HepG2 (cell line): ENCODE results near the gene SENP6. TPM values are rescaled to one million over a fixed set of nuclear protein-coding genes. Genes with fewer than 3 reads are reported as not detected.

Source experiments
- GABPB1 ChIP-seq: IDR thresholded peaks from 2 replicates; pipeline ENCODE4 v1.6.1; 2016; ENCODE audit warnings: mild to moderate bottlenecking, missing genetic modification reagents, moderate library complexity, missing compliant biosample characterization
- LCORL ChIP-seq, 2 experiments: fragments of 450-650 bp in 1 of 2; sonication (generic) in 1 of 2; formaldehyde crosslinking in 1 of 2; IDR thresholded peaks; 2 replicates each; pipeline versions ENCODE4 v1.5.0 to v1.6.1; 2017 to 2020; ENCODE audit warnings: antibody characterized with exemption in 1 of 2, missing genetic modification reagents in 1 of 2
- NFYC ChIP-seq: IDR thresholded peaks from 2 replicates; pipeline ENCODE4 v1.6.1; 2016; ENCODE audit warnings: missing genetic modification reagents, missing compliant biosample characterization
- ZFP36L1 ChIP-seq: sonication (generic); formaldehyde crosslinking; IDR thresholded peaks from 2 replicates; pipeline ENCODE4 v1.8.0; 2022; ENCODE audit warnings: mild to moderate bottlenecking, missing genetic modification reagents, moderate library complexity
- ZNF577 ChIP-seq: sonication (generic); formaldehyde crosslinking; IDR thresholded peaks from 2 replicates; pipeline ENCODE4 v1.4.0; 2020; ENCODE audit warnings: mild to moderate bottlenecking, low read depth, missing genetic modification reagents, borderline replicate concordance
- polyA plus RNA-seq, 8 experiments: library from polyadenylated mRNA; depleted of rRNA in 3 of 8; stranded (reverse) in 7 of 8; unstranded in 1 of 8; fragments of >200 nt; fragmentation: Illumina TruSeq in 4 of 8; extraction: Trizol in 4 of 8; gene quantifications; 2 replicates each; pipeline versions ENCODE4 v1.2.1 to v1.2.3, GENCODE V29; 2011 to 2016; ENCODE audit warnings: low read depth in 4 of 8, missing spikeins in 1 of 8, mixed read lengths in 1 of 8; ENCODE audit not compliant: insufficient read depth in 1 of 8
- total RNA-seq, 5 experiments: library from RNA; depleted of rRNA; stranded (reverse); fragments of >200 nt; fragmentation: Illumina TruSeq; extraction: Trizol; gene quantifications; 2 replicates each; pipeline ENCODE4 v1.2.3, GENCODE V29; 2016; ENCODE audit warnings: low read depth in 1 of 5
- TF ChIP-seq, protein P1 (sequence below): sonication (generic); formaldehyde crosslinking; IDR thresholded peaks from 2 replicates; pipeline ENCODE4; 2020; ENCODE audit warnings: missing genetic modification reagents, mild to moderate bottlenecking, borderline replicate concordance
- TF ChIP-seq, protein P2 (sequence below): sonication (generic); formaldehyde crosslinking; IDR thresholded peaks from 2 replicates; pipeline ENCODE4 v1.4.0; 2020; ENCODE audit warnings: missing genetic modification reagents
- TF ChIP-seq, protein P3 (sequence below): fragments of 450-650 bp; IDR thresholded peaks from 2 replicates; pipeline ENCODE4 v1.6.1; 2016
- TF ChIP-seq, protein P4 (sequence below): sonication (generic); formaldehyde crosslinking; conservative IDR thresholded peaks from 2 replicates; pipeline ENCODE4 v1.8.0; 2022; ENCODE audit warnings: low read depth, missing genetic modification reagents
- TF ChIP-seq, protein P5 (sequence below): sonication (generic); formaldehyde crosslinking; IDR thresholded peaks from 2 replicates; pipeline ENCODE4 v1.9.0; 2021; ENCODE audit warnings: missing genetic modification reagents, borderline replicate concordance
- TF ChIP-seq, protein P6 (sequence below): sonication (generic); formaldehyde crosslinking; IDR thresholded peaks from 2 replicates; pipeline ENCODE4 v1.8.0; 2022; ENCODE audit warnings: mild to moderate bottlenecking, missing genetic modification reagents, moderate library complexity
- TF ChIP-seq, protein P7 (sequence below): sonication (generic); formaldehyde crosslinking; IDR thresholded peaks from 2 replicates; pipeline ENCODE4 v1.9.0; 2022; ENCODE audit warnings: missing genetic modification reagents, mild to moderate bottlenecking, borderline replicate concordance

The SENP6 gene
- total and polyA plus RNA-seq, 2 of the 13 experiments (the other 11 are each of a cell fraction or from before 2014, with no cell fraction given), result 21.9 to 50.1 TPM

DNA sequence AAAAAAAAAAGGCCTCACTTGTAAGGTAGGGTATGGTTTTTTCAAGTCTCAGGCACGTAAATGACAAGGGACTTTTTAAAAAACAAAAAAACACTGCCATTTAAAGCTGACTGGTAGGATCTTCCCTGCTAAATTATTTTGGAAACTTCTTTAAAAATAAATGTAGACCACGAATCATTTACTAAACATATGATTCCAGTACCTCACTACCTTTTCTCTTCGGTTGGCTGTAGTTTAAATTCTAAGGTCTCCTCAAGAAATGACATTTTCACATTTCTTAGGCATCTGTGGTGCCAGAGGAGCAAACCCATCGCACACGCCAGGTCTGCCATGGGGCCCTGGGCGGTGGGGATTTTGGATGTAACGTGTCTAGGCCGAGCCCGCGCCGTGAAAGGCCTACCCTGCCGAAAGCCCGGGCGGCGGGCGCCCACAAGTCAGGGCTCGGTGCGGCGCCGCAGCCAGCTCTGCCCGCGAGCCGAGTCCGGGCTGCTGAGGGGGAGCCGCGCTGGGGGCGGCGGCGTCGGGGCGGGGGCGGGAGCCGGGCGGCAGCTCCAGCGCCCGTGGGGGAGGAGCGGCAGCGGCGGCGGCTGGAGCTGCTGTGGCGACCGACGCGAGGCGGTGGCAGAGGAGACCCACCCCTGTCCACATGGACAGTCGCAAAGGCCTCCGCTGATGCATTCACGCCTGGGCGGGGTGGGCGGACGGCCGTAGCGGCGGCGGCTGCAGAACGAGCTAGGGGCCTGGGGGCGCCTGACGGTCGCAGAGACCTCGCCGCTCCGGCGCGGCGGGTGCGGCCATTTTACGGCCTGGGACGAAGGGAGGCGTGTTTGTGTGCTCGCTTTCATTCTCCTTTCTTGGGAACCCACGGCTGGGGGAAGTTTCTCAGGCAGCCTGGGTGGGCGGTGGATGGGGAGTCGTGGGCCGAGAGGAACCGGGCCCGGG is at the start of gene SENP6 (continued):
- TF ChIP-seq, protein P1, sequence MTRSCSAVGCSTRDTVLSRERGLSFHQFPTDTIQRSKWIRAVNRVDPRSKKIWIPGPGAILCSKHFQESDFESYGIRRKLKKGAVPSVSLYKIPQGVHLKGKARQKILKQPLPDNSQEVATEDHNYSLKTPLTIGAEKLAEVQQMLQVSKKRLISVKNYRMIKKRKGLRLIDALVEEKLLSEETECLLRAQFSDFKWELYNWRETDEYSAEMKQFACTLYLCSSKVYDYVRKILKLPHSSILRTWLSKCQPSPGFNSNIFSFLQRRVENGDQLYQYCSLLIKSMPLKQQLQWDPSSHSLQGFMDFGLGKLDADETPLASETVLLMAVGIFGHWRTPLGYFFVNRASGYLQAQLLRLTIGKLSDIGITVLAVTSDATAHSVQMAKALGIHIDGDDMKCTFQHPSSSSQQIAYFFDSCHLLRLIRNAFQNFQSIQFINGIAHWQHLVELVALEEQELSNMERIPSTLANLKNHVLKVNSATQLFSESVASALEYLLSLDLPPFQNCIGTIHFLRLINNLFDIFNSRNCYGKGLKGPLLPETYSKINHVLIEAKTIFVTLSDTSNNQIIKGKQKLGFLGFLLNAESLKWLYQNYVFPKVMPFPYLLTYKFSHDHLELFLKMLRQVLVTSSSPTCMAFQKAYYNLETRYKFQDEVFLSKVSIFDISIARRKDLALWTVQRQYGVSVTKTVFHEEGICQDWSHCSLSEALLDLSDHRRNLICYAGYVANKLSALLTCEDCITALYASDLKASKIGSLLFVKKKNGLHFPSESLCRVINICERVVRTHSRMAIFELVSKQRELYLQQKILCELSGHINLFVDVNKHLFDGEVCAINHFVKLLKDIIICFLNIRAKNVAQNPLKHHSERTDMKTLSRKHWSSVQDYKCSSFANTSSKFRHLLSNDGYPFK (CRISPR knock-in tag), result no peak
- TF ChIP-seq ZNF577 (CRISPR knock-in tag), result no peak
- TF ChIP-seq ZFP36L1 (CRISPR knock-in tag), result peak; percentile 76; the same call in 1 of the 2 replicates
- TF ChIP-seq, protein P2, sequence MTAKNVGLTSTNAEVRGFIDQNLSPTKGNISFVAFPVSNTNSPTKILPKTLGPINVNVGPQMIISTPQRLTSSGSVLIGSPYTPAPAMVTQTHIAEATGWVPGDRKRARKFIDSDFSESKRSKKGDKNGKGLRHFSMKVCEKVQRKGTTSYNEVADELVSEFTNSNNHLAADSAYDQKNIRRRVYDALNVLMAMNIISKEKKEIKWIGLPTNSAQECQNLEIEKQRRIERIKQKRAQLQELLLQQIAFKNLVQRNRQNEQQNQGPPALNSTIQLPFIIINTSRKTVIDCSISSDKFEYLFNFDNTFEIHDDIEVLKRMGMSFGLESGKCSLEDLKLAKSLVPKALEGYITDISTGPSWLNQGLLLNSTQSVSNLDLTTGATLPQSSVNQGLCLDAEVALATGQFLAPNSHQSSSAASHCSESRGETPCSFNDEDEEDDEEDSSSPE (CRISPR knock-in tag), result peak; percentile 63
- no peak for TF ChIP-seq LCORL (IDR thresholded peaks at IDR 0.05)
- no peak; the same call in 1 of the 2 replicates for TF ChIP-seq LCORL (CRISPR knock-in tag; IDR thresholded peaks at IDR 0.05)
- TF ChIP-seq, protein P3, sequence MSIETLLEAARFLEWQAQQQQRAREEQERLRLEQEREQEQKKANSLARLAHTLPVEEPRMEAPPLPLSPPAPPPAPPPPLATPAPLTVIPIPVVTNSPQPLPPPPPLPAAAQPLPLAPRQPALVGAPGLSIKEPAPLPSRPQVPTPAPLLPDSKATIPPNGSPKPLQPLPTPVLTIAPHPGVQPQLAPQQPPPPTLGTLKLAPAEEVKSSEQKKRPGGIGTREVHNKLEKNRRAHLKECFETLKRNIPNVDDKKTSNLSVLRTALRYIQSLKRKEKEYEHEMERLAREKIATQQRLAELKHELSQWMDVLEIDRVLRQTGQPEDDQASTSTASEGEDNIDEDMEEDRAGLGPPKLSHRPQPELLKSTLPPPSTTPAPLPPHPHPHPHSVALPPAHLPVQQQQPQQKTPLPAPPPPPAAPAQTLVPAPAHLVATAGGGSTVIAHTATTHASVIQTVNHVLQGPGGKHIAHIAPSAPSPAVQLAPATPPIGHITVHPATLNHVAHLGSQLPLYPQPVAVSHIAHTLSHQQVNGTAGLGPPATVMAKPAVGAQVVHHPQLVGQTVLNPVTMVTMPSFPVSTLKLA, result peak; percentile 27; the same call in 1 of the 2 replicates
- TF ChIP-seq, protein P4, sequence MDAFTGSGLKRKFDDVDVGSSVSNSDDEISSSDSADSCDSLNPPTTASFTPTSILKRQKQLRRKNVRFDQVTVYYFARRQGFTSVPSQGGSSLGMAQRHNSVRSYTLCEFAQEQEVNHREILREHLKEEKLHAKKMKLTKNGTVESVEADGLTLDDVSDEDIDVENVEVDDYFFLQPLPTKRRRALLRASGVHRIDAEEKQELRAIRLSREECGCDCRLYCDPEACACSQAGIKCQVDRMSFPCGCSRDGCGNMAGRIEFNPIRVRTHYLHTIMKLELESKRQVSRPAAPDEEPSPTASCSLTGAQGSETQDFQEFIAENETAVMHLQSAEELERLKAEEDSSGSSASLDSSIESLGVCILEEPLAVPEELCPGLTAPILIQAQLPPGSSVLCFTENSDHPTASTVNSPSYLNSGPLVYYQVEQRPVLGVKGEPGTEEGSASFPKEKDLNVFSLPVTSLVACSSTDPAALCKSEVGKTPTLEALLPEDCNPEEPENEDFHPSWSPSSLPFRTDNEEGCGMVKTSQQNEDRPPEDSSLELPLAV (CRISPR knock-in tag), result no peak
- TF ChIP-seq, protein P5, sequence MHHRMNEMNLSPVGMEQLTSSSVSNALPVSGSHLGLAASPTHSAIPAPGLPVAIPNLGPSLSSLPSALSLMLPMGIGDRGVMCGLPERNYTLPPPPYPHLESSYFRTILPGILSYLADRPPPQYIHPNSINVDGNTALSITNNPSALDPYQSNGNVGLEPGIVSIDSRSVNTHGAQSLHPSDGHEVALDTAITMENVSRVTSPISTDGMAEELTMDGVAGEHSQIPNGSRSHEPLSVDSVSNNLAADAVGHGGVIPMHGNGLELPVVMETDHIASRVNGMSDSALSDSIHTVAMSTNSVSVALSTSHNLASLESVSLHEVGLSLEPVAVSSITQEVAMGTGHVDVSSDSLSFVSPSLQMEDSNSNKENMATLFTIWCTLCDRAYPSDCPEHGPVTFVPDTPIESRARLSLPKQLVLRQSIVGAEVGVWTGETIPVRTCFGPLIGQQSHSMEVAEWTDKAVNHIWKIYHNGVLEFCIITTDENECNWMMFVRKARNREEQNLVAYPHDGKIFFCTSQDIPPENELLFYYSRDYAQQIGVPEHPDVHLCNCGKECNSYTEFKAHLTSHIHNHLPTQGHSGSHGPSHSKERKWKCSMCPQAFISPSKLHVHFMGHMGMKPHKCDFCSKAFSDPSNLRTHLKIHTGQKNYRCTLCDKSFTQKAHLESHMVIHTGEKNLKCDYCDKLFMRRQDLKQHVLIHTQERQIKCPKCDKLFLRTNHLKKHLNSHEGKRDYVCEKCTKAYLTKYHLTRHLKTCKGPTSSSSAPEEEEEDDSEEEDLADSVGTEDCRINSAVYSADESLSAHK (CRISPR knock-in tag), result no peak
- no peak for TF ChIP-seq NFYC (CRISPR knock-in tag)
- TF ChIP-seq, protein P6, sequence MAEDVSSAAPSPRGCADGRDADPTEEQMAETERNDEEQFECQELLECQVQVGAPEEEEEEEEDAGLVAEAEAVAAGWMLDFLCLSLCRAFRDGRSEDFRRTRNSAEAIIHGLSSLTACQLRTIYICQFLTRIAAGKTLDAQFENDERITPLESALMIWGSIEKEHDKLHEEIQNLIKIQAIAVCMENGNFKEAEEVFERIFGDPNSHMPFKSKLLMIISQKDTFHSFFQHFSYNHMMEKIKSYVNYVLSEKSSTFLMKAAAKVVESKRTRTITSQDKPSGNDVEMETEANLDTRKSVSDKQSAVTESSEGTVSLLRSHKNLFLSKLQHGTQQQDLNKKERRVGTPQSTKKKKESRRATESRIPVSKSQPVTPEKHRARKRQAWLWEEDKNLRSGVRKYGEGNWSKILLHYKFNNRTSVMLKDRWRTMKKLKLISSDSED (CRISPR knock-in tag), result 0 out of 2 replicates have a peak, but pooled peaks have one; percentile 12
- TF ChIP-seq GABPB1 (CRISPR knock-in tag), result peak; percentile 73; the same call in 1 of the 2 replicates
- TF ChIP-seq, protein P7, sequence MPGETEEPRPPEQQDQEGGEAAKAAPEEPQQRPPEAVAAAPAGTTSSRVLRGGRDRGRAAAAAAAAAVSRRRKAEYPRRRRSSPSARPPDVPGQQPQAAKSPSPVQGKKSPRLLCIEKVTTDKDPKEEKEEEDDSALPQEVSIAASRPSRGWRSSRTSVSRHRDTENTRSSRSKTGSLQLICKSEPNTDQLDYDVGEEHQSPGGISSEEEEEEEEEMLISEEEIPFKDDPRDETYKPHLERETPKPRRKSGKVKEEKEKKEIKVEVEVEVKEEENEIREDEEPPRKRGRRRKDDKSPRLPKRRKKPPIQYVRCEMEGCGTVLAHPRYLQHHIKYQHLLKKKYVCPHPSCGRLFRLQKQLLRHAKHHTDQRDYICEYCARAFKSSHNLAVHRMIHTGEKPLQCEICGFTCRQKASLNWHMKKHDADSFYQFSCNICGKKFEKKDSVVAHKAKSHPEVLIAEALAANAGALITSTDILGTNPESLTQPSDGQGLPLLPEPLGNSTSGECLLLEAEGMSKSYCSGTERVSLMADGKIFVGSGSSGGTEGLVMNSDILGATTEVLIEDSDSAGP (CRISPR knock-in tag), result no peak
